ENCODE results near the gene GNAZ.

GNAZ gene

GRCh38 chr22:23159291-23159630 is 88.9 kb downstream of the GNAZ start:
- DNase-seq: no peak

- DNase-seq: no peak
Measured at GRCh38 chr22:23161029-23161428, 90.7 kb downstream of the GNAZ start.

GRCh38 chr22:23161574-23161973 is 91.3 kb downstream of the GNAZ start:
- DNase-seq: no peak

GRCh38 chr22:23163665-23164064 is 93.3 kb downstream of the GNAZ start:
- no peak for DNase-seq

GRCh38 chr22:23164091-23164490 is 93.8 kb downstream of the GNAZ start:
- DNase-seq: no peak

- DNase-seq: no peak
Measured at GRCh38 chr22:23166042-23166831, 95.9 kb downstream of the GNAZ start.

- no peak for DNase-seq
Measured at GRCh38 chr22:23166841-23167616, 96.7 kb downstream of the GNAZ start.

GRCh38 chr22:23168391-23169042 is 98.2 kb downstream of the GNAZ start:
- no peak for DNase-seq

GRCh38 chr22:23169043-23169406 is 98.7 kb downstream of the GNAZ start:
- no peak for DNase-seq

Data from activated CD8-positive, alpha-beta memory T cell treated with anti-CD3 and anti-CD28 coated beads, Interleukin-2, amount 50 U/mL, for 48 hours (primary cell).